Left lobe of liver (tissue), 2 donors: ENCODE data around the gene CA6. TPM values are rescaled to one million over a fixed set of nuclear protein-coding genes. Genes with fewer than 3 reads are reported as not detected.
"Not testable (repeated sequence)": the region's sequence is repeated elsewhere in the genome, so short reads cannot be mapped to it uniquely, and the experiment has no call there.

Source experiments
- ATAC-seq: fragments of 200-7000 bp; cut with Tn5 transposase; one replicate; pipeline ENCODE4 v1.9.1; 2020; ENCODE audit warnings: mild to moderate bottlenecking, moderate library complexity
- DNase-seq: peaks from one replicate; pipeline ENCODE4 v3.0.0-alpha.2; 2020; ENCODE audit warnings: low spot score
- total RNA-seq: library from RNA; stranded (reverse); gene quantifications from one replicate; pipeline ENCODE4 v1.2.1, GENCODE V29; 2021
- donor health status: DM: no; HTN: no; CAD: no; lungs with moderate emphysema.
- donor health status: DM: no; HTN: yes; CAD: no.

CA6 gene
- total RNA-seq, result not detected

- no peak for ATAC-seq
These were observed at the start of gene CA6 for GRCh38 chr1:8945568-8945967. Gene CA6, plus strand, starts transcription at chr1:8945868. Its CDS starts 19 bp downstream, at chr1:8945887.

GRCh38 chr1:8896775-8897174, 48.9 kb upstream of the CA6 start:
- ATAC-seq, DNase-seq: not testable (repeated sequence)

More at GRCh38 chr1:8945568-8945967, at the start of gene CA6:
- DNase-seq, result no peak

- not testable (repeated sequence) for DNase-seq, ATAC-seq
These were observed 48.2 kb upstream of the CA6 start for GRCh38 chr1:8897505-8897904.

- ATAC-seq, DNase-seq: not testable (repeated sequence)
These were observed 47.2 kb upstream of the CA6 start for GRCh38 chr1:8898418-8898817.

GRCh38 chr1:8899046-8899445, 46.6 kb upstream of the CA6 start:
- ATAC-seq, result no peak
- no peak for DNase-seq

GRCh38 chr1:8900684-8901083, 45.0 kb upstream of the CA6 start:
- DNase-seq, ATAC-seq: not testable (repeated sequence)

GRCh38 chr1:8902765-8903164, 42.9 kb upstream of the CA6 start:
- no peak for DNase-seq
- no peak for ATAC-seq

GRCh38 chr1:8903410-8903809, 42.3 kb upstream of the CA6 start:
- ATAC-seq (peak; percentile 78), DNase-seq (no peak)

- DNase-seq (no peak), ATAC-seq (peak; percentile 16)
These were observed 41.6 kb upstream of the CA6 start for GRCh38 chr1:8903908-8904650.

- no peak for ATAC-seq
- no peak for DNase-seq
These were observed 40.0 kb upstream of the CA6 start for GRCh38 chr1:8905582-8906191.

GRCh38 chr1:8908388-8909151, 37.1 kb upstream of the CA6 start:
- no peak for ATAC-seq
- no peak for DNase-seq

GRCh38 chr1:8910331-8910730, 35.3 kb upstream of the CA6 start:
- ATAC-seq, result no peak
- DNase-seq, result no peak

- no peak for DNase-seq
- peak; percentile 36 for ATAC-seq
These were observed 34.8 kb upstream of the CA6 start for GRCh38 chr1:8910914-8911313.

GRCh38 chr1:8911416-8912309, 34.0 kb upstream of the CA6 start:
- DNase-seq (no peak), ATAC-seq (no peak)

GRCh38 chr1:8913457-8913856, 32.2 kb upstream of the CA6 start:
- DNase-seq, result no peak
- ATAC-seq, result no peak

GRCh38 chr1:8914466-8914865, 31.2 kb upstream of the CA6 start:
- ATAC-seq, result no peak
- DNase-seq, result no peak

GRCh38 chr1:8915446-8915845, 30.2 kb upstream of the CA6 start:
- no peak for ATAC-seq
- DNase-seq, result no peak

- not testable (repeated sequence) for DNase-seq, ATAC-seq
These were observed 28.1 kb upstream of the CA6 start for GRCh38 chr1:8917536-8917935.

- ATAC-seq, result no peak
- DNase-seq, result no peak
These were observed 22.7 kb upstream of the CA6 start for GRCh38 chr1:8922962-8923361.

- DNase-seq (no peak), ATAC-seq (no peak)
These were observed 20.3 kb upstream of the CA6 start for GRCh38 chr1:8925406-8925805.

- no peak for ATAC-seq
- DNase-seq, result no peak
These were observed 19.7 kb upstream of the CA6 start for GRCh38 chr1:8925960-8926359.
